ENCODE results near the gene MOXD1.

Gene MOXD1

DNA sequence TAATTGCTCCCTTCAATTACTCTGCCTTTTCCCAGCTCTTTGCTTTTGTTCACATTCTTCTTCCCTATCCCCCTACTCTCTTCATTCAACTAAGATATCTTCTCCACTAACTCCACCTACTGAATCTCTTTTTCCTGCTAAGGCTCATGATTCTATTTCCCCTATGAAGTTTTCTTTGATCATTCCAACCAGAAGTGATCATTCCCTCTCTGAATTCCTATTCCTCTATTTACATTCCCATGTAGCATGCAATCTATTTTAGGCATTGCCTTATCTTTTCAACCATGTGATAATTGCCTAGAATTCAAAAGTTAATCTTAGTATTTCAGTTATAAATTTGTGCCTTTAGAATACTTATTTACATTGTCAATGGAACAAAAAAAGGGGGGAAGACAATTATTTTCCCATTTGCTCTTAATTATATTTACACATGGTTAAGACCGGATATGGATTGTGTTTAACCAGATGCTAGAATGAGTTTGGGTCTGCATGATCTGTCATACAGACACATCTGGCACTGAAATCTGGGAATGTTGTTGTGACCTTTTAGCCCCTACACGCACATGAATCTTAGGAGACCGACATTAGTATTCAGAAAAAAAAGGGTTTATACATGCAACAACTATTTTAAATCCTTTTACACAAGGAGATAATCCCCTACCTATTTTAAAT is 20.8 kb downstream of the MOXD1 start:
- DNase-seq (ENCODE audit: low read depth), result no peak
- TF ChIP-seq, protein P1, sequence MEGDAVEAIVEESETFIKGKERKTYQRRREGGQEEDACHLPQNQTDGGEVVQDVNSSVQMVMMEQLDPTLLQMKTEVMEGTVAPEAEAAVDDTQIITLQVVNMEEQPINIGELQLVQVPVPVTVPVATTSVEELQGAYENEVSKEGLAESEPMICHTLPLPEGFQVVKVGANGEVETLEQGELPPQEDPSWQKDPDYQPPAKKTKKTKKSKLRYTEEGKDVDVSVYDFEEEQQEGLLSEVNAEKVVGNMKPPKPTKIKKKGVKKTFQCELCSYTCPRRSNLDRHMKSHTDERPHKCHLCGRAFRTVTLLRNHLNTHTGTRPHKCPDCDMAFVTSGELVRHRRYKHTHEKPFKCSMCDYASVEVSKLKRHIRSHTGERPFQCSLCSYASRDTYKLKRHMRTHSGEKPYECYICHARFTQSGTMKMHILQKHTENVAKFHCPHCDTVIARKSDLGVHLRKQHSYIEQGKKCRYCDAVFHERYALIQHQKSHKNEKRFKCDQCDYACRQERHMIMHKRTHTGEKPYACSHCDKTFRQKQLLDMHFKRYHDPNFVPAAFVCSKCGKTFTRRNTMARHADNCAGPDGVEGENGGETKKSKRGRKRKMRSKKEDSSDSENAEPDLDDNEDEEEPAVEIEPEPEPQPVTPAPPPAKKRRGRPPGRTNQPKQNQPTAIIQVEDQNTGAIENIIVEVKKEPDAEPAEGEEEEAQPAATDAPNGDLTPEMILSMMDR (IDR thresholded peaks at IDR 0.05; ENCODE audit: insufficient read depth, low read depth, low read length, missing control alignments), result no peak
- H3K4me3 ChIP-seq (ENCODE audit: low read depth, low read length), result no peak overlapping the region

DNA sequence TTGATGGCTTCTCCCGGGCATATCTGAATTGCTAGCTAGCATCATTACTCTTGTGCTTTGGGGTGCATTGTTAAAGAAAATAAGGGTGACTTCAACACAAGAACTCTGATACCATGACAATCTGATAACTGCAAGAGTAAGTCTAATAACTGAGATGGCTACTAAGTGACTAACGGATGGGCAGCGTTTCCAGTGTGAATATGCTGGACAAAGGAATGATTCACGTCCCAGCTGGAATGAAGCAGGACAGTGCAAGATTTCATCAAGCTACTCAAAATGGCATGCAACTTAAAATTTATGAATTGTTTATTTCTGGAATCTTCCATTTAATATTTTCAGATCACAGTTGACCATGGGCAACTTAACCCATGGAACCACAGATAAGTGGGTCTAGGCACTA is 31.7 kb downstream of the MOXD1 start:
- no peak overlapping the region for H3K4me3 ChIP-seq (ENCODE audit: low read depth, low read length)

DNA sequence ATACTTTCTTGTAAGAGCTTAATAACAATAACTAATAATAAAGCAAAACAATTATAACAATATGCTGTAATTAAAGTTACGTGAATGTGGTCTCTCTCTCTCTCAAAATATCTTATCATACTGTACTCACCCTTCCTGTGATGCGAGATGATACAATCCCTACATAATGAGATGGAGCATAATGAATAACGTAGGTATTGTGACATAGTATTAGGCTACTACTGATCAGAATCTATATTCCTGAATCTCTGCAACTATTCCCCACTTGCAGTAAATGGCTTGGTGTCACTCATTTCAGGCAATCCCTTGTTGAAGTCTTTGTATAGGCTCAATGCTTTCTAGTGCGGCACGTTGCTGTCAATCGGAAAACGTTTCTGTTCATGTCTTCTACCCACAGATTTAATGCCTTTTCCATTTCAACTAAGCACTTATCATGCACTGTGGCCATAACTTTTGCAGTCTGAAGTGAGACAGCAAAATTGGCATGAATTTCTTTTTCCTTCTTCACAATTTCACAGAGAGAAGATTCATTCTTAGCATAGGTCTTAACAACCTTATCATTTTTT is 32.3 kb downstream of the MOXD1 start:
- no peak overlapping the region for H3K4me3 ChIP-seq (ENCODE audit: low read depth, low read length)
- TF ChIP-seq, protein P1 (IDR thresholded peaks at IDR 0.05; ENCODE audit: insufficient read depth, low read depth, low read length, missing control alignments), result no peak
- no peak for DNase-seq (ENCODE audit: low read depth)

More for the DNA sequence above, 31.7 kb downstream of the MOXD1 start:
- no peak for DNase-seq (ENCODE audit: low read depth)
- TF ChIP-seq, protein P1 (IDR thresholded peaks at IDR 0.05; ENCODE audit: insufficient read depth, low read depth, low read length, missing control alignments), result no peak

DNA sequence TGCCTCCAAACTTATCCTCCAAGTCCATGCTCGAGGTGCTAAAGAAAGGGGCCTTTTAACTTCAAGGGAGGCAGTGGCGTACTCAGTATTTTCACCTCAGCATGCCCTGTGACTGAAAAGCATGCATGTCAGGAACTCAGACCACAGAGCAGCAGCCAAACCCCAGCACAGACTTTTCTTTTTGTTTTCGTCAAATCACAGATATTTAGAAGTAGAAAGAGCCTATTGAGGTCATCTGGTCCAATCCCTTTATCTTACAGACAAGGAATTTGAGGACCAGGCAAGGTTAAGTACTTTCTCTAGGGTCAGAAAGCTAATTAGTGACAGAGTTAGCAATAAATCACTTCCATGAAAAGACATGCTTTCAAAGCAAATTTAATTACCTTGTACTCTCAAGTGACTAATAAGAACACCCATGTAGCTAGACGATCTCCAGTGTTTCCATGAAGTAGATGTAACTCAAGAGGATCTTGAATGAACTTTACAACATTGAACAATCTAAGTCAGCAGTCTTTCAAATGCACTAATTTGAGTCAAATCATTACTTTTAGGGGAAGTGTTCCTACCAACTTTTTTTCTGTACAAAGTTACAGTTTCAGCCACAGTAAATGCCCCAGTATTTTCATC is 35.9 kb downstream of the MOXD1 start:
- DNase-seq (ENCODE audit: low read depth), result peak; percentile 79
- TF ChIP-seq, protein P1 (IDR thresholded peaks at IDR 0.05; ENCODE audit: insufficient read depth, low read depth, low read length, missing control alignments), result no peak
- no peak overlapping the region for H3K4me3 ChIP-seq (ENCODE audit: low read depth, low read length)

DNA sequence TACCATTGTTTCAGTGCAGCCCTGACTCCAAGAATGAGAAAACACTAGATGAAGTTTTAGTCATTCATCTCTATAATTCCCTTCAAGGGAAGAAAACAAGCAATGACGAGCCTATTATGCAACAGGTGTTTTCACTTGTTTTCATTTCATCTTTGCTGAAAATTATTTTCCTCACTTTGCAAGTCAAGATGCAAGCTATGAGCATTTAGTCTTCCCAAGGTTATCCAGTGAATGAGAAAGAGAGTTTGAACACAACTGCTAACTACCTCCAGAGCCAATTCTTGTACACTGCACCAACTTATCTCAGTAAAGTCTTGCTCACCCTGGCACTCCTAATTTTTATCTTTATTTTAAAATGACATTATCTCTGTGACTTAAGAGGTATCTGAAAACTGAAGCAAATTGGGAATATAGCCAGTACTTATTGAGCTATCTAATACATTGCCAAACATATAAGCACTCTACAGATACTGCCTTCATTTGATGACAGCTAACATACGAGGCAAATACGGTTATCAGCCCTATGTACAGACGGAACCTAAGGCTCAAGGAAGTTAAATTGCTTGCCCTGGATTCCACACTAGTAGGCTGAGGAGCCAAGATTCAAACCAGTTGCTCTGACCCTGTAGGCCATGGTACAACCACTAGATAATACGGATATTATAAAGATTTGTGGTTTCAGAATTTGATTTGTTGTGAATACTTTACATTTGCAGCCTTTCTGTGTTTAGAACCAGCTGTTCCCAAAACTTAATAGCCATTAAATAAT is 36.8 kb downstream of the MOXD1 start:
- H3K4me3 ChIP-seq (ENCODE audit: low read depth, low read length), result no peak overlapping the region
- TF ChIP-seq, protein P1 (IDR thresholded peaks at IDR 0.05; ENCODE audit: insufficient read depth, low read depth, low read length, missing control alignments), result no peak
- no peak for DNase-seq (ENCODE audit: low read depth)

DNA sequence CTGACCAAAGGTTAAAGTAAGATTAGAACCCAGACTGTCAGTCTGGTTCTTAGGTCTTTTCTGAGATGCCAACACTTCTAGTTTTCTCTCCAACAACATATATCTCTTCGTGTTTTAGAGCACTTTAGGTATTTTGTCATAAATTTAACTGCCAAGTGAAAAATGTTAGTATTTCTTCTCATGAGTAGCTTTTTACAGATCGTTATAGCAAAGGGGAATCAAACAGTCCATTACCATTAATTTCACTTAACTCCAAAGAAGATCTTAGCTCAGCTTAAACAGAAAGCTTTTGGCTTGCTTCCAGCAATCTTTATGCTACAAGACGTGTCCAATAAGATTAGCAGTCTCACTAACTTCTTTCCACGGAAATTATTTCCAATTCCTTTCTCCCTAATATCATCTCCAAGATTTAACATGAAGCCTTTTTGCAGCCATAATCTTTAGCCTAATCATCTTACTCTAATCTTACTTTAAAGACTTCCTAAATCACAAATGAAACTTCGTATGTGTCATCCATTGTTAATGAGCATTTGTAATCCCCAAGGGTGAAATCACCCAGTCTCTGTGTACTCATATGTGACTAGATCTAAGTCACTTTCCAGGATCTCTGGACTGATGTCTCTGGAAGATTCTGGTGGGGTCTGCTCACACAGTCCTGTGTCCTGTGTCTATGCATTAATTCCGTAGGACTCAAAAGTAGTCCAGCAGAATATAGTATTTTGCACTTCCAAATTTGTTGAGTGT is 38.7 kb downstream of the MOXD1 start:
- no peak for DNase-seq (ENCODE audit: low read depth)
- TF ChIP-seq, protein P1 (IDR thresholded peaks at IDR 0.05; ENCODE audit: insufficient read depth, low read depth, low read length, missing control alignments), result no peak
- H3K4me3 ChIP-seq (ENCODE audit: low read depth, low read length), result no peak overlapping the region

Data from GM12865 (cell line).